ENCODE data around the gene SLC4A4. TPM values are rescaled to one million over a fixed set of nuclear protein-coding genes. Genes with fewer than 3 reads are reported as not detected.
"Not testable (repeated sequence)": the region's sequence is repeated elsewhere in the genome, so short reads cannot be mapped to it uniquely, and the experiment has no call there.

Gene SLC4A4
- total RNA-seq, 4 donors from 2014 or later: 0.30 to 0.56 (median 0.34) TPM; not detected in 1

DNA sequence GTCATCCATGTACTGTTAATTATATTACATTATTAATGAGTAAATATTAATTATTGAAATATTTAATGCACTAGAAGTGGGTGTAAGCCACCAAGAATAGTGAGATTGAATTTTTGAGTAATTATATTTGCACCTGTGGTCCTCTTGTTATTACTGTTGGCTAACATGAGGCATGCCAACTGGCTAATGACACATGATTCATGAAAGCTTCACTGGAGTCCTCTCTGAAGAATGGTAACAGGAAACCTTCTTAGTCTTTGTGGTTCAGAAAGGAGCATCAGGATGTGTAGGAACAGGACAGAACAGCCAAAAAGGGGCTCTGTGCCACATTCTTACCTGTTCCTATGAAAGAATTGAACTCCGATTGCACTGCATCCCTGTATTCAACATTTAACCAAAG, 65.2 kb downstream of the SLC4A4 start:
- H3K36me3 ChIP-seq: no peaks in the 10 kb centered on the region
- 94% methylated on average over 1 of the region's 1 CpG for WGBS
- H3K27me3 ChIP-seq: no peaks in the 10 kb centered on the region
- no peak overlapping the region for H3K27ac ChIP-seq
- H3K4me3 ChIP-seq: no peak overlapping the region
- no peak for DNase-seq (ENCODE audit: low spot score in 2 of 2)
- TF ChIP-seq EP300 (IDR thresholded peaks at IDR 0.05) (no peak), POLR2A (IDR thresholded peaks at IDR 0.05) (no peak), POLR2AphosphoS5 (IDR thresholded peaks at IDR 0.05) (no peak)
- TF ChIP-seq, protein P1, sequence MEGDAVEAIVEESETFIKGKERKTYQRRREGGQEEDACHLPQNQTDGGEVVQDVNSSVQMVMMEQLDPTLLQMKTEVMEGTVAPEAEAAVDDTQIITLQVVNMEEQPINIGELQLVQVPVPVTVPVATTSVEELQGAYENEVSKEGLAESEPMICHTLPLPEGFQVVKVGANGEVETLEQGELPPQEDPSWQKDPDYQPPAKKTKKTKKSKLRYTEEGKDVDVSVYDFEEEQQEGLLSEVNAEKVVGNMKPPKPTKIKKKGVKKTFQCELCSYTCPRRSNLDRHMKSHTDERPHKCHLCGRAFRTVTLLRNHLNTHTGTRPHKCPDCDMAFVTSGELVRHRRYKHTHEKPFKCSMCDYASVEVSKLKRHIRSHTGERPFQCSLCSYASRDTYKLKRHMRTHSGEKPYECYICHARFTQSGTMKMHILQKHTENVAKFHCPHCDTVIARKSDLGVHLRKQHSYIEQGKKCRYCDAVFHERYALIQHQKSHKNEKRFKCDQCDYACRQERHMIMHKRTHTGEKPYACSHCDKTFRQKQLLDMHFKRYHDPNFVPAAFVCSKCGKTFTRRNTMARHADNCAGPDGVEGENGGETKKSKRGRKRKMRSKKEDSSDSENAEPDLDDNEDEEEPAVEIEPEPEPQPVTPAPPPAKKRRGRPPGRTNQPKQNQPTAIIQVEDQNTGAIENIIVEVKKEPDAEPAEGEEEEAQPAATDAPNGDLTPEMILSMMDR (IDR thresholded peaks at IDR 0.05): no peak
- H3K4me1 ChIP-seq: no peaks in the 10 kb centered on the region
- H3K9me3 ChIP-seq: no peaks in the 10 kb centered on the region

DNA sequence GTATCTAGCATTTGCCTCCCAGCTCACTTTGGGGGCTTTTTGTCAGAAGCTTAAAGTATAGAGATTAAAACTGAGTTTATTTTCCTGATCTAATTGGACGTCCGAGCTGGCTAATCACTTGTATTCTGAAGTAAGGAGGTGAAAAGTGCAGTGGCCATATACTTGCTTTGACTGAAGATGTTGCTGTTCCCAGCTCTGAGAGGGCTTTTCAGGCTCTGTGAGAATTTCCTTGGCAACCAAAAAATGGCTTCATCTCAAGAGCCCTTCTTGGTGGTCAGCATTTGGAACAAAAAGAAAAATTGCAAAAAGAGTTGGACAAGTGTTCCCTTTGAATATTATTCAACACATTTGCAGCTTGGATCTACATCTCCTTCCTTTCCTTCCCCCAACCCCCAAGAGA, 67.0 kb downstream of the SLC4A4 start:
- no peak overlapping the region for H3K27ac ChIP-seq
- H3K9me3 ChIP-seq: no peaks in the 10 kb centered on the region
- H3K4me1 ChIP-seq: no peaks in the 10 kb centered on the region
- TF ChIP-seq POLR2AphosphoS5 (IDR thresholded peaks at IDR 0.05) (no peak), EP300 (IDR thresholded peaks at IDR 0.05) (no peak), POLR2A (IDR thresholded peaks at IDR 0.05) (no peak)
- H3K36me3 ChIP-seq: no peaks in the 10 kb centered on the region
- WGBS: 85% methylated on average over 2 of the region's 2 CpGs
- no peaks in the 10 kb centered on the region for H3K27me3 ChIP-seq
- no peak for DNase-seq (ENCODE audit: low spot score in 2 of 2)
- no peak overlapping the region for H3K4me3 ChIP-seq

DNA sequence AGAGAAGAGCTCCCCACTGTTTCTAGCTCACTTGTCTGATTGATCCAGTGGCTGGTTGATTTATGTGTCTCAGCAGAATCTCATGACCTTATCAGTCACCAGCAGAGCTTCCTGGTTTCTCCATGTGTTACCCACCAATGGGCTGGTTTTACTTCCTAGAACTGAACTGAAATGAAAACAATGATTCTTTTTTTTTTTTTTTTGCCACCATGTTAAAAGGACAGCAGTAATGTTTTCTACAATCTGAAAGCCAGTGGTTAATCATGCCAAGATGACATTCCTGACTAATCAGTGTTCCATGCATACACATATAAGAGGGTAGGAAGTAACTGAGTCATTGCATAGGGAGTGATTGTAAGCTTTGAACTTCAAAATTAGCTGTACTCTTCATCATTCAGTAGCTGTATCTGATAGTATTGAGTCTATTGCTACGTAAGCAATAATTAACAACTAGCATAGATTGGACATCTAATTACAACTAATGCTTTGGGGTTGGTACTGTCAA, 67.7 kb downstream of the SLC4A4 start:
- Histone ChIP-seq H3K4me3 (no peak overlapping the region), H3K36me3 (no peaks in the 10 kb centered on the region), H3K27ac (no peak overlapping the region), H3K4me1 (no peaks in the 10 kb centered on the region), H3K27me3 (no peaks in the 10 kb centered on the region), H3K9me3 (no peaks in the 10 kb centered on the region)
- TF ChIP-seq POLR2AphosphoS5 (IDR thresholded peaks at IDR 0.05) (no peak), EP300 (IDR thresholded peaks at IDR 0.05) (no peak), POLR2A (IDR thresholded peaks at IDR 0.05) (no peak)
- TF ChIP-seq, protein P1 (IDR thresholded peaks at IDR 0.05): no peak
- WGBS: 75% methylated on average over 1 of the region's 1 CpG
- DNase-seq (ENCODE audit: low spot score in 2 of 2): no peak

DNA sequence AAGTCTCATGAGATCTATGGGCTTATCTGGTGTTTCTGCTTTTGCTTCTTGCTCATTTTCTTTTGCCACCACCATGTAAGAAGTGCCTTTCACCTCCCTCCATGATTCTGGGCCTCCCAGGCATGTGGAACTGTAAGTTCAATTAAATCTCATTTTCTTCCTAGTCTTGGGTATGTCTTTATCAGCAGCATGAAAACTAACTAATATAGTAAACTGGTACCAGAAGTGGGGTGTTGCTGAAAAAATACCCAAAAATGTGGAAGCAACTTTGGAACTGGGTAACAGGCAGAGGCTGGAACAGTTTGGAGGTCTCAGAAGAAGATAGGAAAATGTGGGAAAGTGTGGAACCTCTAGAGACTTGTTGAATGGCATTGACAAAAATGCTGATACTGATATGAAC, 70.1 kb downstream of the SLC4A4 start:
- not testable (repeated sequence) for DNase-seq (ENCODE audit: low spot score in 2 of 2); H3K4me3 ChIP-seq; H3K4me1 ChIP-seq; H3K36me3 ChIP-seq; H3K9me3 ChIP-seq; H3K27ac ChIP-seq; H3K27me3 ChIP-seq

DNA sequence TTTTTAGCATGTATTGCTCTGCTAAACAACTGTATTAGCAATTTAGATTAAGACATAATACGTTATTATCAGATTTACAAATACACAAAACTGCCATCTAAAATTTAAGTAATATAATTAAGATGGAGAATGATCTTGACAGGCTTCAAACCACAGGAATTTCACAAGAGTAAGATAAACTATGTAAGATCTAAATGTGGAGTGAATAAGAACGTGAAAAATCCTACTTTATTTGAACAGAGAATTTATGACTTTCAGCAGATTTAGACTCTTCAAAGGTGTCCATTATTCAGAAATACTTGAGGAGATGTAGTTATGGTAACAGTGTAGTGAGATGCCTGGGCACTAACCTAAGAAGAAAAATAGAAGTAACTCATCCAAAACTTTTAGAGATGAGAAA, 73.2 kb downstream of the SLC4A4 start:
- WGBS: 50% methylated on average over 2 of the region's 2 CpGs
- no peaks in the 10 kb centered on the region for H3K9me3 ChIP-seq

DNA sequence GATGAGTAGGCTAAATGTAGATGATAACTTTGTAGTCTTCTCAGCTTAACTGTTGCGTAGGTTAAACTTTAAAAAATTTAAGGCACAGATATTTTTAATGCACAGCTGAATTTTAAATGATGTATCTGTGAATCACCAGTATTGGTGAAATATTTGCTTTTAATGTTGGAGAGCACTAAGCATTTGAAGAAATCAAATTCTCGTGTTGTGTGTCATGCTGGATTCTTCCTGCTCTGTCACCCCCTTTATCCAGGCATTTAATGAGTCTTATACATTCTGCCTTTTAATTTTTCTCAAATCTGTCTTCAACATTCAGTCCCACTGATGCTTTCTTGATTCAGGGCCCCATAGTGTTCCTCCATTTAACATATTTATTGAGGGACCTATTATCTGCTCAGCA, 76.7 kb downstream of the SLC4A4 start:
- WGBS: 87% methylated on average over 2 of the region's 2 CpGs
- Histone ChIP-seq H3K27ac (no peak overlapping the region), H3K27me3 (no peaks in the 10 kb centered on the region), H3K36me3 (no peaks in the 10 kb centered on the region), H3K4me1 (no peaks in the 10 kb centered on the region), H3K4me3 (no peak overlapping the region), H3K9me3 (no peaks in the 10 kb centered on the region)
- DNase-seq (ENCODE audit: low spot score in 2 of 2): no peak
- no peak for TF ChIP-seq POLR2A (IDR thresholded peaks at IDR 0.05)
- TF ChIP-seq, protein P1 (IDR thresholded peaks at IDR 0.05): no peak
- TF ChIP-seq EP300 (IDR thresholded peaks at IDR 0.05): no peak
- TF ChIP-seq POLR2AphosphoS5 (IDR thresholded peaks at IDR 0.05): no peak

More for the DNA sequence above, 73.2 kb downstream of the SLC4A4 start:
- no peak overlapping the region for H3K27ac ChIP-seq
- H3K4me3 ChIP-seq: no peak overlapping the region
- H3K4me1 ChIP-seq: no peaks in the 10 kb centered on the region
- no peaks in the 10 kb centered on the region for H3K27me3 ChIP-seq
- TF ChIP-seq POLR2A (IDR thresholded peaks at IDR 0.05): no peak
- TF ChIP-seq POLR2AphosphoS5 (IDR thresholded peaks at IDR 0.05): no peak
- TF ChIP-seq EP300 (IDR thresholded peaks at IDR 0.05): no peak
- TF ChIP-seq, protein P1 (IDR thresholded peaks at IDR 0.05): no peak
- H3K36me3 ChIP-seq: no peaks in the 10 kb centered on the region
- DNase-seq (ENCODE audit: low spot score in 2 of 2): no peak

All from suprapubic skin (tissue), 4 donors.